GM21619 (cell line): ENCODE data around the gene GP1BB.
"Not testable (repeated sequence)": the region's sequence is repeated elsewhere in the genome, so short reads cannot be mapped to it uniquely, and the experiment has no call there.

Source experiments
- ATAC-seq: cut with Tn5 transposase; IDR thresholded peaks from one replicate; pipeline ENCODE4 v1.9.1; 2021; ENCODE audit not compliant: unreplicated experiment

GP1BB gene

DNA sequence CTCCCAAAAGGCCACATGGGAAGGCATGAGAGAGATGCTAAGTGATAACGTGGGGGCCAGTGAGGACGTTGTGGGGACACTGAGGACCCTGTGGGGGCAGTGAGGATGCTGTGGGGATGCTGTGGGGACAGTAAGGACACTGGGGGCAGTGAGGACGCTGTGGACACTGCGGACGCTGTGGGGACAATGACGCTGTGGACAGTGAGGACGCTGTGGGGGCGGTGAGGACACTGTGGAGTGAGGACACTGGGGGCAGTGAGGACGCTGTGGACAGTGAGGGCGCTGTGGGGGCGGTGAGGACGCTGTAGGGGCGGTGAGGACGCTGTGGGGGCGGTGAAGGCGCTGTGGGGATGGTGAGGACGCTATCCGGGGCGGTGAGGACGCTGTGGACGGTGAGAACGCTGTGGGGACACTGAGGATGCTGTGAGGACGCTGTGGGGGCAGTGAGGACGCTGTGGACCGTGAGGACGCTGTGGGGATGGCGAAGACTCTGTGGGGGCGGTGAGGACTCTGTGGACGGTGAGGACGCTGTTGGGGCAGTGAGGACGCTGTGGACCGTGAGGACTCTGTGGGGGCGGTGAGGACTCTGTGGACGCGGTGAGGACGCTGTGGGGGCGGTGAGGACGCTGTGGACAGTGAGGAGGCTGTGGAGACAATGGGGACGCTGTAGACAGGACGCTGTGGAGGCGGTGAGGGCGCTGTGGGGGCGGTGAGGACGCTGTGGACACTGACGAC lies 1.8 kb downstream of the GP1BB start:
- ATAC-seq, result no peak

- not testable (repeated sequence) for ATAC-seq
These were observed 2.9 kb downstream of the GP1BB start for GRCh38 chr22:19726064-19726788.

DNA sequence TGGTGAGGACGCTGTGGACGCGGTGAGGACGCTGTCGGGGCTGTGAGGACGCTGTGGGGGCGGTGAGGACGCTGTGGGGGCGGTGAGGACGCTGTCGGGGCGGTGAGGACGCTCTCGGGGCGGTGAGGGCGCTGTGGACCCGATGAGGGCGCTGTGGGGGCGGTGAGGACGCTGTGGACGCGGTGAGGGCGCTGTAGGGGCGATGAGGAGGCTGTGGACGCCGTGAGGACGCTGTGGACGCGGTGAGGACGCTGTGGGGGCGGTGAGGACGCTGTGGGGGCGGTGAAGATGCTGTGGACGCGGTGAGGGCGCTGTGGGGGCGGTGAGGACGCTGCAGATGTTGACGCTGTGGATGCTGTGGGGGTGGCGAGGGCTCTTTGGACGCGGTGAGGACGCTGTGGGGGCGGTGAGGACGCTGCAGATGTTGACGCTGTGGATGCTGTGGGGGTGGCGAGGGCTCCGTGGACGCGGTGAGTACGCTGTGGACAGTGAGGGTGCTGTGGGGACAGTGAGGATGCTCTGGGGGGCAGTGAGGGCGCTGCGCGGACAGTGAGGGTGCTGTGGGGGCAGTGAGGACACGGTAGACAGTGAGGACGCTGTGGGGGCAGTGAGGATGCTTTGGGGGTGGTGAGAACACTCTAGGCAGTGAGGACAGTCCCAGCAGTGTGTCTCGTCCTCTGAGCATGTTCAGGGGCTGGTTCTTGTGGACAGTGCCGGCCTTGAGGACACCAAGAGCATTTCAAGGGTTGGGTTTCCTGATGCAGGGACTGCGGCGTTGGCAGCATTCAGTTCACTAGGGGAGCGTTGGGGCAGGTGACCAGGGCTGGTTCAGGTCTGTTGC lies 4.2 kb downstream of the GP1BB start:
- ATAC-seq, result no peak

GRCh38 chr22:19728271-19728670 lies 4.9 kb downstream of the GP1BB start:
- no peak for ATAC-seq

- ATAC-seq, result no peak
These were observed 5.5 kb downstream of the GP1BB start for GRCh38 chr22:19728836-19729235.

DNA sequence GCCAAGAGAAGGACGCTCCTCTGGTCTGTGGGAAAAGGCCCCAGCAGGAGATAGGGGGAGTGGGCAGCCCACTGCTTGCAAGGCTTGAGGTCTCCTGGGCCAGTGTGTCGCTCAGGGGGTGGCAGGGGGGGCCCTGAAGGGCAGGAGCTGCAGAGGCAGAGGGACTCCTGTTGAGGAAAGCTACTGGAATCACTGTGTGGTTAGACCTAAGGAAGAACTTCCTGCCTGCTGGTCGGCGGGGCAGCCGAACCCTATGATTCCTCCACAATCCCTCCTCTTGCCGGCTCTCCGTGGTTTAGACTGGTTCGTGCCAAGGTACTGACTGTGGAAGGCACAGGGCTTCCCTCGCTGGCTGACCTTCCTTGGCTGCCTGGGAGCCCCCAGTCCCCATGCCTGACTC lies 6.2 kb downstream of the GP1BB start:
- ATAC-seq, result no peak

GRCh38 chr22:19730198-19730597 lies 6.9 kb downstream of the GP1BB start:
- no peak for ATAC-seq

DNA sequence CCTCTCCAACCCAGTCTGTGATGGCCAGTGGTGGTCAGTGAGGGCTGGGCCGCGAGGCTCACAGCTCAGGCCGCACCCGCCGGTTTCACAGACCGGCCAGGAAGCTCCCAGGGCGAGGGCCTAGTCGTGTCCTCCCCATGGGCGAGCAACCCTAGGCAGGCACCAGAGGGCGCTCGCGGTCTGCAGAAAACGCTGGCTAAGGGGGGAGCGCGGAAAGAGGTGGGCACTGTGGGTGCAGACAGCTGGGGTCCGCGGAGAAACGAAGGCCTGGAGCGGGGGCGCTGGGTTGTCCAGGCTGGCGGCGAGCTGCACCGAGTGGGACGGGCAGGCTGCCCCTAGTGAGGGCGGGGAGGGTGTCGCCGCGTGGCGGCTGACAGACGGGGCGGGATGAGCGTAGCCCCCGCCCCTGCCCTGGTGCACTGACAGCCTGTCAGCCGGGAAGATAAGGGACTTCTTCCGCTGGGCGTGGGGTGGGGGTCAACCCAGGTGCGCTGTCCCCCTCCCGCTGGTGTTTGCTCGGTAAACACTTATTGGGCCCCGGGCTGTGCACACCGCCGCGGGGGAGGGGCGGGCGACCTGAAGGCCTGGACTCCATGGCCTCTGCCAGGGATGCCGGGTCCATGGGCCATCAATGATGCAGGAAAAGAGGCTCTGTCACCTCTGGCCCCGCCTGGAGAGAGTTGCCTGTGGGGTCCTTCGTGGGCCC lies 7.5 kb downstream of the GP1BB start:
- ATAC-seq, result no peak

DNA sequence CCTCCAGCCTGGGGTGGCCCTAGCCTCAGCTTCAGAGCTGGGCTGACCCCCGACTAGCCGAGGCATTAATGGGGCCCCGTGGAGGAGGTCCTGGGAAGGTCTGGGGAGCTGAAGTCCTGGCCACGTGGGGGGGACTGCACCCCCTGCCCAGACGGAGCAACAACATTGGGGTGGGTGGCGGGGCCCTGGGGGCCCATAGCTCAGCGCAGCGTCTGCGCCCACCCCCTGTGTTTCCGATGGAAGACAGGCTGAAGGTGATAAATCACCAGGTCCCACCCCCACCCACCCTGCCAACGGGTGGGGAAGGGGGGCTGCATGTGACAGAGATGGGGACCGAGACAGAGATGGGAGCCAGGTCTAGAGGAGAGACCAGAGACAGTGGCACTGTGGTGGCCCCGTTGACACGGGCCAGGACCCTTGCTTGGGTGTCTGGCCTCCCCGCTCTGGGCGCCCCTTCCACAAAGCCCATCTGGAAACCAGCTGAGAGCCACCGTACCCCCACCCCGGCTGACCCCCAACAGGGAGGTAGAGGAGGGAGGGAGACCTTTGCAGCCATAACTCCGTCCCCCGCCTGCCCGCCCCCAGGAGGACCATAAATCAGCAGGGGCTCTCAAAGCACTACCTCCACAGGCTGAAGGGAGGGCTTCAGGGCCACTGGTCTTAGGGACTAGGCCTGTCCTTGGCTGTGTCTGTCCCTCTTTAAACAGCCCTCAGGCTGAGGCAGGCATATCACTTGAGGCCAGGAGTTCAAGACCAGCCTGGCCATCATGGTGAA lies 8.2 kb downstream of the GP1BB start:
- no peak for ATAC-seq

- no peak for ATAC-seq
These were observed 9.2 kb downstream of the GP1BB start for GRCh38 chr22:19732403-19733113.

- ATAC-seq, result no peak
These were observed 10.4 kb downstream of the GP1BB start for GRCh38 chr22:19733755-19734154.

- no peak for ATAC-seq
These were observed 10.8 kb downstream of the GP1BB start for GRCh38 chr22:19734163-19734562.

GRCh38 chr22:19734837-19735382 lies 11.6 kb downstream of the GP1BB start:
- ATAC-seq, result no peak

DNA sequence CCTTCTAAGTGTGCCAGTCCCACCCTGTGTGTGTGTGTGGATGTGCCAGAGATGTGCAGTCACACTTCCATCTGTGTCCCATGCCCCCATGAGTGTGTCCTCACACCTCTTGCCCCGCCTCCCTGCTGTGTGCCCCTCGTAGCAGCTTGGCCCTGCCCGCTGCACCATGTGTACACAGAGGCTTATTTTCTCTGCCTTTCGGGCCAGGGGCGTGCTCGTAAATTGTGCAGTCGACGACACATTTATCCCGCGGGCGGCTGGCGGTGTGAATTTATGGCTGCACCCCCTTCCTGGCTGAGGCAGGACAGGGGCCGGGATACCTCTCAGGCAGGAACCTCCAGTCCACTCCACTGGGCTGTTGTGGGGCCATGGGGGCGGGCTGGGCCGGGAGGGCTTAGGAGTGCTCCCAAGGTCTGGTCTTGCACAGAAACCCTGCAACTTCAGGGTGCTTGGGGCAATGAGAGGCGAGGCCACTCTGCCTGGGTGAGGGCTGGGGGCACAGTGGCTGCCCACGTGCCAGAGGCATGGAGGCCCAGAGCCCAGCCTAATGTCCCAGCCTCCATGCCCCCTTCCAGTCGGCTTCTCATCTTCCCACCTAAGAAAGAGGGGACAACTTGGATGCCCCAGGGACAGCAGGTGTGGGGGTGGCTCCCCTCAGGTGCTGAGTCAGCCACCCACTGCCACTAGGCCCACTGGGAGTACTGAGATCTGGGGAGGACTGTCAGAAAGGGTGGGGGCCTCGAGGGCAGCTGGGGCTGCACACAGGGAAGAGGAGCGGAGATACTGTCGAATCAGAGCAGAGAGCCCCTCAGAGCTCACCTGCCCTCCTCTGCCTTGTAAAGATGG lies 12.5 kb downstream of the GP1BB start:
- no peak for ATAC-seq

GRCh38 chr22:19737846-19738663 lies 14.7 kb downstream of the GP1BB start:
- ATAC-seq, result no peak

GRCh38 chr22:19738664-19739447 lies 15.5 kb downstream of the GP1BB start:
- no peak for ATAC-seq

DNA sequence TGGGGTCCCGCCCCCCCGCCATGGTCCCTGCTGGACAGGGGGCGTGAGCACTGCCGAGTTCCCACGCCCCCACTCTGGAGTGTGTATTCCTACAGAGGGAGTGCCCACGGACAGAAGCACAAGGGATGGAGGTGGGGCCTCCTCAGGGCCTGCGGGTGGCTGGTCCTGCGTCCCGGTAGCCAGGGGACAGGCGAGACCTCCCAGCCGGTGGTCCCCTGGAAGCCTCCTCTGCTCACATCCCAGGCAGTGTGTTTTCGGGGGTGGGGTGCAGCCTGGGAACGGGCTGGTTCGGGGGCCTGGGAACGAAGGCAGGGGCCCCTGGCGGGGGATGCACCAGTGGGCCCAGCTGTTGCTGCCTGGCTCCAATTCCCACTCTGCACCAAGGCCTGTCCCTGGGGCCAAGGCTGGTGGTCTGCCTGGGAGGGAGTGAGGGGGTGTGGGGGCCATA lies 16.1 kb downstream of the GP1BB start:
- ATAC-seq, result no peak
